OCI-LY3 (cell line): ENCODE results near the gene CTDSPL2.

Source experiments
- EZH2phosphoT487 ChIP-seq: fragments of 200-600 bp; shearing (Covaris generic); IDR thresholded peaks from 2 replicates; pipeline ENCODE4 v1.6.1; 2018; ENCODE audit warnings: antibody characterized with exemption, mixed run types, low read depth
- TF ChIP-seq, protein P1 (sequence below): fragments of 200-600, 300-600 bp; sonication (generic); IDR thresholded peaks from 2 replicates; pipeline ENCODE4 v1.5.1; 2014; ENCODE audit warnings: antibody characterized with exemption, low read length, low read depth

DNA sequence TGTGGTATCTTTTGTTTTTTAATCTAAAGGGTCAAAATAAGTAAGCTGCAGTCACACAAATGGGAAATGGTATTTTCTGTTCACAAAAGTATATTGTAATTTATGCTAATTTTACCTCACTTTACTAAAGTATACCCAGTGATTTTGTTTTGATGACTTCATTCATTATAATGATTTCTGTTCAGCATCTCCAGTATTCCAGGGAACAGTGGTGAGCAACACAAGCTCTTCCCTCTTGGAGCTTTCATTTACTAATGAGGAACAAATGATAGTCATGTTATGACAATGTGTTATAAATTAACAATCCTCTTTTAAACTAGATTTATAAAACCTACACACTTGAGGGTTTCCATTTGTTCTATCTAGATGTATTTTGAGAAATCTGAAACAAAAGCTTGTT, 89.0 kb downstream of the CTDSPL2 start:
- TF ChIP-seq EZH2phosphoT487, result no peak
- TF ChIP-seq, protein P1, sequence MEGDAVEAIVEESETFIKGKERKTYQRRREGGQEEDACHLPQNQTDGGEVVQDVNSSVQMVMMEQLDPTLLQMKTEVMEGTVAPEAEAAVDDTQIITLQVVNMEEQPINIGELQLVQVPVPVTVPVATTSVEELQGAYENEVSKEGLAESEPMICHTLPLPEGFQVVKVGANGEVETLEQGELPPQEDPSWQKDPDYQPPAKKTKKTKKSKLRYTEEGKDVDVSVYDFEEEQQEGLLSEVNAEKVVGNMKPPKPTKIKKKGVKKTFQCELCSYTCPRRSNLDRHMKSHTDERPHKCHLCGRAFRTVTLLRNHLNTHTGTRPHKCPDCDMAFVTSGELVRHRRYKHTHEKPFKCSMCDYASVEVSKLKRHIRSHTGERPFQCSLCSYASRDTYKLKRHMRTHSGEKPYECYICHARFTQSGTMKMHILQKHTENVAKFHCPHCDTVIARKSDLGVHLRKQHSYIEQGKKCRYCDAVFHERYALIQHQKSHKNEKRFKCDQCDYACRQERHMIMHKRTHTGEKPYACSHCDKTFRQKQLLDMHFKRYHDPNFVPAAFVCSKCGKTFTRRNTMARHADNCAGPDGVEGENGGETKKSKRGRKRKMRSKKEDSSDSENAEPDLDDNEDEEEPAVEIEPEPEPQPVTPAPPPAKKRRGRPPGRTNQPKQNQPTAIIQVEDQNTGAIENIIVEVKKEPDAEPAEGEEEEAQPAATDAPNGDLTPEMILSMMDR, result no peak
